Fibroblast of upper back skin (primary cell): ENCODE results near the gene VAV2.
A peak's percentile ranks its signal among the peaks of the same experiment; 100 is the strongest.
"Not testable (repeated sequence)": the region's sequence is repeated elsewhere in the genome, so short reads cannot be mapped to it uniquely, and the experiment has no call there.

Experiments
- DNase-seq: peaks from one replicate; pipeline ENCODE4 v3.0.0-alpha.2; 2013

Gene VAV2

GRCh38 chr9:133996531-133997520, 4.7 kb upstream of the VAV2 start:
- DNase-seq: no peak

GRCh38 chr9:133995012-133995896, 3.1 kb upstream of the VAV2 start:
- no peak for DNase-seq

- DNase-seq: peak; percentile 58
Observed at GRCh38 chr9:133994353-133995011, 2.4 kb upstream of the VAV2 start.

DNA sequence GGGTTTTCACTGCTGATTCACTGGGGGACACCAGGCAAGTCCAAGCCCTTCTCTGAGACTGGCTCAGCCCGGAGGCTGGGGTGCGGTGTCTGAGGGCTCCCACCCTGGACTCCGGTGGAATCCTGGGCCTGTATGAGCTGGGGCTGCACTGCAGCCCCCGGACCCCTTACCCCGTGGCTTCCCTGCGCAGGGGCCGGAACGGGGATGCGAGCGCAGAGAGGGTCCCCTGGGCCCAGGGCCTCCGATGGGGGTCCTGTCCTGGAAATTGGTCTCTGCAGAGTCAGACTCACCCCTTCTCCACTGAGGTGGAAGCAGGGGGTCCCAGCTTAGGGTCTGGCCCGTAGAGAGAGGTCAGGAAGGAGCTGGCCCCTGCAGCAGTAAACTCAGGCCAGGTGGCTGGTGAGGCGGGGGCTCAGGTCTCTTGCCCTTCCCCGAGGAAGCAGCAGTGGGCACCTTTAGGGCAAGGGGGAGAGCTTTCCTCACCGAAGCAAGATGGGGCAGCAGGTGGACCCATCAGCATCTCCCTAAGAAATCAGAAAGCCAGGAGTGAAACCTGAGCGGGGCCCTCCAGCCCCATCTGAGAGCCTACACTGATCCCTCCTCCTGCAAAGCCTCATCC, 1.6 kb upstream of the VAV2 start:
- DNase-seq: no peak

- peak; percentile 90 for DNase-seq
Observed at GRCh38 chr9:133992780-133993634, 883 bp upstream of the VAV2 start.

- DNase-seq: no peak
Observed at GRCh38 chr9:133991214-133991921, 756 bp downstream of the VAV2 start.

DNA sequence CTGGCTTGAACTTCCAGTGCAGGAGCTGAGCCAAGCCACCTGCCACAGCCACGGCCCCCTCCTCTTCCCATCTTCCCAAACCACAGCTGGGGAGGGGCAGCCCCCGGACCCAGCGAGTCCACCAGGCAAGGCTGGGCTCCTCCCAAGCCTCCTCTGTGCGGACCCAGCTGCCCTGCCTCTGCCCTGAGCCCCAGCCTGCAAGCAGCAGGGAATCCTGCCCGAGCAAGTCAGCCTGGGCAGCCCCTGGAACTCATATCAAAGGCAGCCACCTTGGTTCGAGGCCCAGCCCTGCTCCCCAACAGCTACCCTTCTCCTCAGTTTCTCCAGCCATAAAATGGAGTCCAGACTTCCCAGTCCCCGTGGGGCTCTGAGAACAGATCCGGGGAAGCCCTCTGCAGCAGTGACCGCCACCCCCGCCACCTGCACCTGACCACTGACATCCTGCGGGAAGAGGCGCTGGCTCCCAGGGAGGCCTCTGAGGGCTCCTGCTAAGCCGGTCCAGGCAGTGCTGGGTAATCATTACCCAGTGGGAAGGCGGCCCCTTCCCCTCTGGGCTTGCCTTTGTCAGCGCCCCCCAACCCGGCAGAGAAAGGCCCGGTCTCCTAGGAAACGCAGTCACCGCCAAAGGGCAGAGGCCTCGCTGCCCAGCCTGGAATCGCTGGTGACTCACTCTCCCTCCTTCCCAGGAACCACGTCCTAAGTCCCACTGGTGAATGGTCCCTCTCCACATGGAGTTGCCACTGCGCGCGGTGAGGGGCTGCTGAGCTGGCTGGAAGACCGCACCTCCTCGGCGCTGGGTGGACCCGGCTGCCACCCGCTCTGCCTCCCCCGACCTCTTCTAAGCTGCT, 1.5 kb downstream of the VAV2 start:
- DNase-seq: peak; percentile 56

- no peak for DNase-seq
Observed at GRCh38 chr9:133989625-133990365, 2.3 kb downstream of the VAV2 start.

- not testable (repeated sequence) for DNase-seq
Observed at GRCh38 chr9:133988771-133989170, 3.4 kb downstream of the VAV2 start.

GRCh38 chr9:133987946-133988665, 4.0 kb downstream of the VAV2 start:
- DNase-seq: no peak

- no peak for DNase-seq
Observed at GRCh38 chr9:133987446-133987788, 4.7 kb downstream of the VAV2 start.

GRCh38 chr9:133986774-133987445, 5.2 kb downstream of the VAV2 start:
- no peak for DNase-seq

- no peak for DNase-seq
Observed at GRCh38 chr9:133986061-133986460, 6.1 kb downstream of the VAV2 start.

DNA sequence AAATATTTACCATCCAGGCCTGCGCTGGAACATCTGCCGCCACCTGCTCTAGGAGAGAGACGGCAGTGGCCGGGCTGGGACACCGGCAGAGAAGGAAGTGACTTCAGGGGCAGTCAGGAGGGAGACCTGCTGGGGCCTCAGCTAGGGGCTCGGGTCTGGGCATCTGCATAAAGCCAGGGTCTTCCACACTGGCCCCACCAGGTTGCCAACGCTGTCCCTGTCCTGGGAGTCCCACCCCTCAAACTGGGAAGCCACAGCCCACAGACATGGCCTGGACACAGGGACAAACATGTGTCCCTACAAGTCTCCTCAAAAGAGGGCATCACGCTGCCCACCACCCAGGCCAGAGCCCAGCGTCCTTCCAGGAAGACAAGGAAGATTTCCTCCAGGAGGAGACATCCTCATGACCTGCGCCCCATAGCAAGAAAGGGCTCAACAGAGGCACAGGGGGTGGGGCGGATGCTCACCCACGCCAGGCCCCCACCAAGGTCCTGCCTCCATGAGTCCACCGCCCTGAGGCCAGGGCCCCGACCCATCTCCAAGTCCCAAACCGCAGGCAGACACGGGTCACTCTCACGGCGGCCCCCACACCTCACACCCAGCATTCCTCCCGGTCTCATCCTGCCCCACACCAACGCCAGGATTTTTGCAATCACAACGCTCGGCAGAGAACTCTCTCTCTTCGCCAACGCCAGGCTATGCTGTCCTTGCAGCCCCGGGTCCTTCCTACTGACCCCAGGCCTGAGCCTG, 9.0 kb downstream of the VAV2 start:
- no peak for DNase-seq

DNA sequence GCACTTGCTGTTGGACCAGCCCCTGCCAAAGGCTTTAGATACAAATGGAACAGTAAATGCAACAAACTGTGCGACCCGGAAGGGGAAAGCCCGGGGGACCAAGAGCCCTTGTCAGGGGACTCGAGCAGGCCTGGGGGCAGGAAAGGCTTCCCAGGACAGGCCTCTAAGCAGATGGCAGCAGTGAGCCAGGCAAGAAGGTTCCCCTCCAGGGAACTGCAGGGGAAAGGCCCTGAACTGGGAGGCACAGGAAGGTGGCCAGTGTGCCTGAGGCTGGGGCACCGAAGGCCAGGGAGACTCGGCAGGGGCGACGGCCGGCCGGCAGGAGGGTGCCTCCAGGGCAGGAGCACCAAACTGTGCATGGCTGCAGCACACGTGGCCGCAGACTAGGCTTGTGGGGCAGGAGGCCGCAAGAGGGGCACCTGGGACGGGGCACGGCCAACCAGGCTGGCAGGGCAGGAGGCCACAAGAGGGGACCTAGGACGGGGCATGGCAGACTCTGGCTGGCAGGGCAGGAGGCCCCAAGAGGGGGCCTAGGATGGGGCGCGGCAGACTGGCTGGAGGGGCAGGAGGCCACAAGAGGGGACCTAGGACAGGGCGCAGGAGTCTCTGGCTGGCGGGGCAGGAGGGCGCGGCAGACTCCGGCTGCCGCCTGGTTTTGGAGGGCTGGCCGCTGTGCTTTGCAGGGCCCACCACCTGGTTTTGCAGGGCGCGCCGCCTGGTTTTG, 10.0 kb downstream of the VAV2 start:
- no peak for DNase-seq

GRCh38 chr9:133981589-133981957, 10.6 kb downstream of the VAV2 start:
- no peak for DNase-seq
